NT2/D1 (cell line): Measurements from ENCODE around the gene RNASEH1.

Experiments used
- SUZ12 ChIP-seq: IDR thresholded peaks from 2 replicates; pipeline ENCODE4 v1.6.1; 2011; ENCODE audit not compliant: insufficient read length, insufficient read depth; ENCODE audit errors: extremely low read depth
- YY1 ChIP-seq: IDR thresholded peaks from 2 replicates; pipeline ENCODE4 v1.6.1; 2011; ENCODE audit not compliant: insufficient read length, insufficient read depth
- ZNF274 ChIP-seq: IDR thresholded peaks from 2 replicates; pipeline ENCODE4 v1.6.1; 2011; ENCODE audit warnings: mild to moderate bottlenecking, low read depth, low read length

DNA sequence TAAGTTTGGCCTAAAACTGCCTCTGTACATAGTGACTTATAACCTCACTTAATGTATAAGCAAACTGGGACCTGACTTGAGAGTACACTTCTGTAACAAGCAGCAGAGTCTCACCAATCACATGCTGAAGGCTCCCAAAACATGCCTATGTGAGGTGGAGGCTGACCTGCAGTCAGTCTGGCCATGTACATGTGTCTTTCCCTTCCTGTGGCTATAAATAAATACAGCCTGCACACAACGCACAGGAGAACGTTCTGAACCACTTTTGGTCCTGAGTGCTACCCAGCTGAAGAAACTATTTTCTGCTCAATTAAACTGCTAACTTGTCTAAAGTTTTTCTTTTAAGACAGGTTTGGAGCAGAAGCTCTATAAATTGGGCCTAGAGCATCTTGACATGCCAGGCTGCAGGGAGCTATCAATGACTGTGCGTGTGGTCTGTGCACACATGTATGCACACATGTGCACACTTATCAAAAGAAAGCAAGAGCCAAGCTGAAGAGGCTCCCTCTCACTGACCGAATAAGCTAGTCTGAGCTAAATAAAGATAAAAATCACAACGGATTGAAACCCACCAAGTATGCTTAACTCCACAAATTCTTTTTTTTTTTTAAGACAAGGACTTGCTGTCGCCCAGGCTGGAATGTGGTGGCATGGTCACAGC, 15.0 kb downstream of the RNASEH1 start:
- TF ChIP-seq YY1 = no peak
- TF ChIP-seq SUZ12 = no peak
- no peak for TF ChIP-seq ZNF274
